Mesendoderm (in vitro differentiated cells): Measurements from ENCODE around the gene NUCB1. TPM values are rescaled to one million over a fixed set of nuclear protein-coding genes. Genes with fewer than 3 reads are reported as not detected.
A peak's percentile ranks its signal among the peaks of the same experiment; 100 is the strongest.

Source experiments
- DNase-seq: peaks from one replicate; pipeline ENCODE4 v3.0.0; 2013
- H2AK5ac ChIP-seq: 2 replicates; pipeline ENCODE4 v1.6.1; 2013; ENCODE audit warnings: low read length, inconsistent platforms
- H2BK120ac ChIP-seq: 2 replicates; pipeline ENCODE4 v1.6.1; 2013; ENCODE audit warnings: low read depth, mild to moderate bottlenecking, low read length, moderate library complexity, mixed read lengths
- H2BK15ac ChIP-seq: replicated peaks from 2 replicates; pipeline ENCODE4 v1.6.1; 2013; ENCODE audit warnings: low read depth, mild to moderate bottlenecking, moderate library complexity
- H2BK5ac ChIP-seq: 2 replicates; pipeline ENCODE4 v1.6.1; 2013; ENCODE audit warnings: low read length, inconsistent platforms
- H3K18ac ChIP-seq: 2 replicates; pipeline ENCODE4 v1.6.1; 2013; ENCODE audit warnings: mild to moderate bottlenecking, low read length, mixed read lengths
- H3K23ac ChIP-seq: one replicate; pipeline ENCODE4 v1.6.1; 2013; ENCODE audit warnings: low read length
- H3K27ac ChIP-seq: 2 replicates; pipeline ENCODE4 v1.5.1; 2013; ENCODE audit warnings: low read depth, mild to moderate bottlenecking, inconsistent platforms, low read length, moderate library complexity
- H3K27me3 ChIP-seq: 2 replicates; pipeline ENCODE4 v1.6.1; 2013; ENCODE audit warnings: low read length, control low read depth, mild to moderate bottlenecking, inconsistent platforms; ENCODE audit not compliant: insufficient read depth, poor library complexity
- H3K36me3 ChIP-seq: 2 replicates; pipeline ENCODE4 v1.6.1; 2013; ENCODE audit warnings: low read length, inconsistent platforms; ENCODE audit not compliant: control insufficient read depth, insufficient read depth
- H3K4ac ChIP-seq: one replicate; pipeline ENCODE4 v1.6.1; 2013; ENCODE audit warnings: low read depth, mild to moderate bottlenecking, low read length, moderate library complexity
- H3K4me1 ChIP-seq: 2 replicates; pipeline ENCODE4 v1.6.1; 2013; ENCODE audit warnings: low read depth, low read length, inconsistent platforms; ENCODE audit not compliant: control insufficient read depth
- H3K4me2 ChIP-seq: 2 replicates; pipeline ENCODE4 v1.6.1; 2013; ENCODE audit warnings: low read length
- H3K4me3 ChIP-seq: 2 replicates; pipeline ENCODE4 v1.5.1; 2013; ENCODE audit warnings: mild to moderate bottlenecking, low read length
- H3K56ac ChIP-seq: one replicate; pipeline ENCODE4 v1.6.1; 2013; ENCODE audit warnings: low read length
- H3K79me1 ChIP-seq: 2 replicates; pipeline ENCODE4 v1.6.1; 2013; ENCODE audit warnings: low read length, inconsistent platforms
- H3K79me2 ChIP-seq: 2 replicates; pipeline ENCODE4 v1.6.1; 2013; ENCODE audit warnings: mild to moderate bottlenecking, low read length; ENCODE audit not compliant: control insufficient read depth, insufficient read depth
- H3K9ac ChIP-seq: 2 replicates; pipeline ENCODE4 v1.6.1; 2013; ENCODE audit warnings: low read length, inconsistent platforms
- H4K5ac ChIP-seq: one replicate; pipeline ENCODE4 v1.6.1; 2013; ENCODE audit warnings: low read length
- H4K8ac ChIP-seq: one replicate; pipeline ENCODE4 v1.6.1; 2013; ENCODE audit warnings: low read depth, mild to moderate bottlenecking, control low read depth, low read length, moderate library complexity
- WGBS: extraction: QIAGEN DNeasy Blood & Tissue Kit; methylation state at CpG from one replicate; pipeline ENCODE4 v1.1.7; 2013; ENCODE audit warnings: low lambda C conversion rate, missing lambda C conversion rate; ENCODE audit not compliant: insufficient coverage; ENCODE audit errors: extremely low coverage; 5-methylcytosine and 5-hydroxymethylcytosine counted together
- polyA plus RNA-seq, 2 experiments: library from polyadenylated mRNA; stranded (reverse); fragments of 200-250 nt; gene quantifications; one replicate each; pipeline ENCODE4 v1.2.3, GENCODE V29; 2013

The NUCB1 gene
- 53.7 TPM for polyA plus RNA-seq (2013, experiment 1 of 2)
- polyA plus RNA-seq (2013, experiment 2 of 2): 51.7 TPM

- H3K23ac ChIP-seq: peak within 1 kb of the TSS; percentile 51
- H3K18ac ChIP-seq: peak within 1 kb of the TSS; percentile 42
- H2AK5ac ChIP-seq: no peak within 1 kb of the TSS
- peak within 1 kb of the TSS; percentile 89 for H3K9ac ChIP-seq
- no peak within 1 kb of the TSS for H2BK120ac ChIP-seq
- no peak within 1 kb of the TSS for H4K5ac ChIP-seq
- H3K4me2 ChIP-seq: peak within 1 kb of the TSS; percentile 62
- H3K36me3 ChIP-seq: peaks cover under 1% of the 10 kb centered on the region
- no peaks in the 10 kb centered on the region for H3K79me1 ChIP-seq
- H4K8ac ChIP-seq: no peak within 1 kb of the TSS
- WGBS: no CpG with 5 or more reads among the region's 34 CpGs
- peak within 1 kb of the TSS; percentile 95 for H3K56ac ChIP-seq
- H3K27ac ChIP-seq: peak within 1 kb of the TSS; percentile 81
- no peak within 1 kb of the TSS for H2BK15ac ChIP-seq
- peak within 1 kb of the TSS; percentile 10 for H3K4ac ChIP-seq
- H3K79me2 ChIP-seq: peaks cover 3% of the 10 kb centered on the region
- no peaks in the 10 kb centered on the region for H3K4me1 ChIP-seq
- peak; percentile 99 for DNase-seq
- peak within 1 kb of the TSS; percentile 86 for H3K4me3 ChIP-seq
- no peaks in the 10 kb centered on the region for H3K27me3 ChIP-seq
- H2BK5ac ChIP-seq: no peak within 1 kb of the TSS
These were observed at the start of gene NUCB1 for GRCh38 chr19:48899781-48900476. TSS of gene NUCB1 (plus strand) at chr19:48900312. CDS start at chr19:48900797, 485 bp downstream.

GRCh38 chr19:48852292-48852691, 47.8 kb upstream of the NUCB1 start:
- no peak overlapping the region for H4K8ac ChIP-seq
- no peak overlapping the region for H3K23ac ChIP-seq

GRCh38 chr19:48853483-48853882, 46.6 kb upstream of the NUCB1 start:
- H2AK5ac ChIP-seq: no peak overlapping the region
- H3K18ac ChIP-seq: no peak overlapping the region
- DNase-seq: no peak

More at GRCh38 chr19:48852292-48852691, 47.8 kb upstream of the NUCB1 start:
- H3K27ac ChIP-seq: no peak overlapping the region
- H3K4me3 ChIP-seq: no peak overlapping the region
- no peaks in the 10 kb centered on the region for H3K79me2 ChIP-seq
- H2BK15ac ChIP-seq: no peak overlapping the region
- H3K27me3 ChIP-seq: no peaks in the 10 kb centered on the region
- H3K79me1 ChIP-seq: no peaks in the 10 kb centered on the region
- H3K4me1 ChIP-seq: no peaks in the 10 kb centered on the region
- H3K36me3 ChIP-seq: no peaks in the 10 kb centered on the region
- no peak overlapping the region for H3K9ac ChIP-seq
- no peak overlapping the region for H3K4me2 ChIP-seq
- no peak overlapping the region for H3K56ac ChIP-seq
- no CpG with 5 or more reads among the region's 4 CpGs for WGBS
- no peak overlapping the region for H2BK120ac ChIP-seq
- no peak overlapping the region for H4K5ac ChIP-seq
- no peak overlapping the region for H2AK5ac ChIP-seq
- H2BK5ac ChIP-seq: no peak overlapping the region
- no peak overlapping the region for H3K4ac ChIP-seq
- H3K18ac ChIP-seq: no peak overlapping the region
- no peak for DNase-seq

GRCh38 chr19:48854103-48854502, 46.0 kb upstream of the NUCB1 start:
- Histone ChIP-seq H3K4me2 (no peak overlapping the region), H4K8ac (no peak overlapping the region), H3K27me3 (no peaks in the 10 kb centered on the region), H2AK5ac (no peak overlapping the region), H3K56ac (no peak overlapping the region), H4K5ac (no peak overlapping the region), H3K18ac (no peak overlapping the region), H3K79me2 (no peaks in the 10 kb centered on the region), H3K36me3 (no peaks in the 10 kb centered on the region), H2BK15ac (no peak overlapping the region), H2BK5ac (no peak overlapping the region), H3K27ac (no peak overlapping the region), H3K23ac (no peak overlapping the region), H3K4ac (no peak overlapping the region), H3K4me1 (no peaks in the 10 kb centered on the region), H3K9ac (no peak overlapping the region), H2BK120ac (no peak overlapping the region), H3K4me3 (no peak overlapping the region), H3K79me1 (no peaks in the 10 kb centered on the region)
- WGBS: no CpG with 5 or more reads among the region's 7 CpGs
- DNase-seq: no peak

More at GRCh38 chr19:48853483-48853882, 46.6 kb upstream of the NUCB1 start:
- Histone ChIP-seq H3K79me1 (no peaks in the 10 kb centered on the region), H3K23ac (no peak overlapping the region), H2BK15ac (no peak overlapping the region), H2BK120ac (no peak overlapping the region), H2BK5ac (no peak overlapping the region), H3K4me3 (no peak overlapping the region), H3K4me1 (no peaks in the 10 kb centered on the region), H3K4me2 (no peak overlapping the region), H4K5ac (no peak overlapping the region), H3K27ac (no peak overlapping the region), H3K36me3 (no peaks in the 10 kb centered on the region), H4K8ac (no peak overlapping the region), H3K56ac (no peak overlapping the region), H3K79me2 (no peaks in the 10 kb centered on the region), H3K4ac (no peak overlapping the region), H3K27me3 (no peaks in the 10 kb centered on the region), H3K9ac (no peak overlapping the region)
- WGBS: no CpG with 5 or more reads among the region's 8 CpGs

- Histone ChIP-seq H3K56ac (no peak overlapping the region), H3K18ac (no peak overlapping the region), H4K8ac (no peak overlapping the region), H3K27me3 (no peaks in the 10 kb centered on the region), H3K36me3 (no peaks in the 10 kb centered on the region), H2AK5ac (no peak overlapping the region), H4K5ac (no peak overlapping the region), H2BK15ac (no peak overlapping the region), H3K4me2 (no peak overlapping the region), H3K79me1 (no peaks in the 10 kb centered on the region), H3K23ac (no peak overlapping the region), H3K79me2 (no peaks in the 10 kb centered on the region), H2BK5ac (no peak overlapping the region), H3K4me3 (no peak overlapping the region), H3K27ac (no peak overlapping the region), H3K4ac (no peak overlapping the region), H3K4me1 (no peaks in the 10 kb centered on the region), H3K9ac (no peak overlapping the region), H2BK120ac (no peak overlapping the region)
- no peak for DNase-seq
- 100% methylated on average over 3 of the region's 6 CpGs for WGBS
These were observed 43.2 kb upstream of the NUCB1 start for GRCh38 chr19:48856921-48857320.
